Spleen (tissue), 11 donors: Measurements from ENCODE around the gene AP4M1. TPM values are rescaled to one million over a fixed set of nuclear protein-coding genes. Genes with fewer than 3 reads are reported as not detected.

Source experiments
- DNase-seq: peaks from one replicate; pipeline ENCODE4 v3.0.0-alpha.2; 2020
- H3K27ac ChIP-seq, 8 donors: fragments of 200-600 bp; sonication (generic) in 7 of 8; 1 replicate in 4 of 8; 2 replicates in 4 of 8; pipeline versions ENCODE4 v1.5.0 to v1.8.0; 2016 to 2021; ENCODE audit warnings: inconsistent platforms in 4 of 8, mild to moderate bottlenecking in 4 of 8, moderate library complexity in 1 of 8
- H3K27me3 ChIP-seq, 7 donors: fragments of 200-600 bp; sonication (generic) in 6 of 7; replicated peaks in 1 of 7; 1 replicate in 4 of 7; 2 replicates in 3 of 7; pipeline versions ENCODE4 v1.5.0 to v1.8.0; 2016 to 2021; ENCODE audit warnings: inconsistent platforms in 3 of 7, mild to moderate bottlenecking in 1 of 7
- H3K36me3 ChIP-seq, 6 donors: fragments of 200-600 bp; sonication (generic) in 5 of 6; 1 replicate in 4 of 6; 2 replicates in 2 of 6; pipeline versions ENCODE4 v1.5.0 to v1.8.0; 2016 to 2021; ENCODE audit warnings: inconsistent platforms in 2 of 6
- H3K4me1 ChIP-seq, 6 donors: fragments of 200-600 bp; sonication (generic) in 5 of 6; 1 replicate in 3 of 6; 2 replicates in 3 of 6; pipeline versions ENCODE4 v1.5.0 to v1.8.0; 2016 to 2021; ENCODE audit warnings: inconsistent platforms in 3 of 6
- H3K4me3 ChIP-seq, 8 donors: fragments of 200-600 bp; sonication (generic) in 7 of 8; 1 replicate in 4 of 8; 2 replicates in 4 of 8; pipeline versions ENCODE4 v1.5.0 to v1.8.0; 2016 to 2021; ENCODE audit warnings: inconsistent platforms in 4 of 8, mild to moderate bottlenecking in 4 of 8, moderate library complexity in 2 of 8
- H3K9me3 ChIP-seq, 8 donors: fragments of 200-600 bp; sonication (generic) in 7 of 8; 1 replicate in 4 of 8; 2 replicates in 4 of 8; pipeline versions ENCODE4 v1.5.0 to v1.8.0; 2016 to 2021; ENCODE audit warnings: inconsistent platforms in 4 of 8
- POLR2A ChIP-seq, 3 donors: fragments of 450-650 bp; IDR thresholded peaks; one replicate each; pipeline ENCODE4 v1.5.1; 2017; ENCODE audit warnings: antibody characterized with exemption in 3 of 3, mild to moderate bottlenecking in 1 of 3
- POLR2AphosphoS5 ChIP-seq, 3 donors: sonication (generic); formaldehyde crosslinking; IDR thresholded peaks; one replicate each; pipeline ENCODE4 v1.5.1; 2017; ENCODE audit warnings: antibody characterized with exemption in 3 of 3
- WGBS, 5 donors: extraction: QIAGEN DNeasy Blood & Tissue Kit in 3 of 5; methylation state at CpG; one replicate each; pipeline versions ENCODE4 v1.1.5 to v1.1.7; 2013 to 2018; 5-methylcytosine and 5-hydroxymethylcytosine counted together
- intact Hi-C: fragments of 100-400 bp; cut with DNase I; formaldehyde crosslinking; loops from one replicate; pipeline ENCODE4 v1.15.0; 2023; ENCODE audit warnings: low total_unique reads
- polyA plus RNA-seq, 3 donors: library from polyadenylated mRNA; stranded (reverse); fragments of 200-250 nt; gene quantifications; one replicate each; pipeline ENCODE4 v1.2.1, GENCODE V29; 2013
- total RNA-seq, 7 donors: library from RNA; depleted of rRNA in 3 of 7; stranded (reverse); fragments of >200 nt in 3 of 7; fragmentation: NEBNext Ultra II Directional in 4 of 7; extraction: Animal tissue kit (Norgen Biotek cat#: 25700) in 4 of 7; gene quantifications; one replicate each; pipeline versions ENCODE4 v1.1.0 to v1.2.1, GENCODE V29; 2016 to 2021
- TF ChIP-seq, protein P1 (sequence below), 11 experiments: fragments of 200-600 bp in 7 of 11; fragments of 450-650 bp in 4 of 11; sonication (generic) in 4 of 11; IDR thresholded peaks in 8 of 11; conservative IDR thresholded peaks in 3 of 11; 1 replicate in 7 of 11; 2 replicates in 4 of 11; pipeline versions ENCODE4 v1.4.0 to v1.8.0; 2016 to 2021; ENCODE audit warnings: antibody characterized with exemption in 11 of 11, inconsistent platforms in 4 of 11, mild to moderate bottlenecking in 1 of 11
- donor health status: healthy with polysubstance abuse.
- donor health status: DM: no; HTN: no; CAD: no; lungs with moderate emphysema.
- donor health status: DM: no; HTN: no; CAD: no.
- donor health status: Bipolar disorder and iron deficiency.
- donor health status: healthy.
- donor health status: DM: no; HTN: no; CAD: no.
- donor health status: DM: yes; HTN: yes; CAD: no.

The AP4M1 gene
- total and polyA plus RNA-seq, 10 donors: 8.7 to 18.0 (median 10.2) TPM

DNA sequence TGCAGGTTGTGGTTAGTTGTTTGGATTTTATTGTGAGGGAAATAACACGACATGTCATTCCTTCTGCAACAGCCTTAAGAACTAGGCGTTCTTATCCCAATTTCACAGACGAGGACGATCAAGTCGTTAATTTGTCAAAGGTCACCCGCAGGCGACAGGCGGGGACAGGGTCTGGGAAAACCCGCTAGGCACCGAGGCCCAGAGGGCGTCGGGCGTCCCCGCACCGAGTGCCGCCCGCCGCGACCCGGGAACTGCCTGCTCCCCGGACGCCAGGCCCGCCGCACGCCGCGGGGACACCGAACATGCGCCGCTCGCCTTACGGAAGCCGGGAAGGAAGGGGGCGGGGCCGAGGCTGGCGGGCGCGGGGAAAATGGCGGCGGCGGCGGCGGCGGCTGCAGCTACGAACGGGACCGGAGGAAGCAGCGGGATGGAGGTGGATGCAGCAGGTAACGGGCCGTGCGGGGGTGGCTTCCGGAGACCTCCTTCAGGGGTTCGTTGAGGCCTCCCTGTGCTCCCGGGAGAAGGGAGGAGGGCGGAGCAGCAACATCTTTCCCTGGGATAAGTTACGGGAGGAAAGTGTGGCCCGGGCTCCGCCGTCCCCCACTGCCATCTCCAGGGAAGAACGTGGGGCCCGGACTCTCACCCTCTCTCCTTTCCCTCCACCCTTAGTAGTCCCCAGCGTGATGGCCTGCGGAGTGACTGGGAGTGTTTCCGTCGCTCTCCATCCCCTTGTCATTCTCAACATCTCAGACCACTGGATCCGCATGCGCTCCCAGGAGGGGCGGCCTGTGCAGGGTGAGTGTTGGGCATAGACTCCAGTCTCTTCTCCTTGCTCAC lies 12.6 kb upstream of the AP4M1 start, which contains the start of gene COPS6:
Gene COPS6, plus strand, starts transcription at position 349 of the 837 bp plus-strand sequence. Its CDS starts 22 bp downstream, at position 371.
- H3K27me3 ChIP-seq: no peaks in the 10 kb centered on the region
- H3K27ac ChIP-seq: peak within 1 kb of the TSS; percentile 76 to 94 (median 90)
- TF ChIP-seq POLR2AphosphoS5 (IDR thresholded peaks at IDR 0.05): peak; percentile 96 to 98 (median 97)
- TF ChIP-seq, protein P1, sequence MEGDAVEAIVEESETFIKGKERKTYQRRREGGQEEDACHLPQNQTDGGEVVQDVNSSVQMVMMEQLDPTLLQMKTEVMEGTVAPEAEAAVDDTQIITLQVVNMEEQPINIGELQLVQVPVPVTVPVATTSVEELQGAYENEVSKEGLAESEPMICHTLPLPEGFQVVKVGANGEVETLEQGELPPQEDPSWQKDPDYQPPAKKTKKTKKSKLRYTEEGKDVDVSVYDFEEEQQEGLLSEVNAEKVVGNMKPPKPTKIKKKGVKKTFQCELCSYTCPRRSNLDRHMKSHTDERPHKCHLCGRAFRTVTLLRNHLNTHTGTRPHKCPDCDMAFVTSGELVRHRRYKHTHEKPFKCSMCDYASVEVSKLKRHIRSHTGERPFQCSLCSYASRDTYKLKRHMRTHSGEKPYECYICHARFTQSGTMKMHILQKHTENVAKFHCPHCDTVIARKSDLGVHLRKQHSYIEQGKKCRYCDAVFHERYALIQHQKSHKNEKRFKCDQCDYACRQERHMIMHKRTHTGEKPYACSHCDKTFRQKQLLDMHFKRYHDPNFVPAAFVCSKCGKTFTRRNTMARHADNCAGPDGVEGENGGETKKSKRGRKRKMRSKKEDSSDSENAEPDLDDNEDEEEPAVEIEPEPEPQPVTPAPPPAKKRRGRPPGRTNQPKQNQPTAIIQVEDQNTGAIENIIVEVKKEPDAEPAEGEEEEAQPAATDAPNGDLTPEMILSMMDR (IDR thresholded peaks at IDR 0.05 in 8 of 11, conservative IDR thresholded peaks at IDR 0.05 in 3 of 11): peak in 1 of 11 experiments; percentile 14
- peak in 2 of 3 donors; percentile 67 to 87 for TF ChIP-seq POLR2A (IDR thresholded peaks at IDR 0.05)
- peak; percentile 96 for DNase-seq
- 0 to 1% (median 0%) methylated on average over 37 to 68 of the region's 68 CpGs for WGBS, 5 donors
- peaks cover 3 to 40% (median 38%) of the 10 kb centered on the region in 6 donors for H3K36me3 ChIP-seq
- H3K4me1 ChIP-seq: peaks cover 15 to 66% (median 29%) of the 10 kb centered on the region in 6 donors
- peak within 1 kb of the TSS; percentile 58 to 97 (median 77) for H3K4me3 ChIP-seq
- H3K9me3 ChIP-seq: no peaks in the 10 kb centered on the region
- intact Hi-C loops: no loop called here

DNA sequence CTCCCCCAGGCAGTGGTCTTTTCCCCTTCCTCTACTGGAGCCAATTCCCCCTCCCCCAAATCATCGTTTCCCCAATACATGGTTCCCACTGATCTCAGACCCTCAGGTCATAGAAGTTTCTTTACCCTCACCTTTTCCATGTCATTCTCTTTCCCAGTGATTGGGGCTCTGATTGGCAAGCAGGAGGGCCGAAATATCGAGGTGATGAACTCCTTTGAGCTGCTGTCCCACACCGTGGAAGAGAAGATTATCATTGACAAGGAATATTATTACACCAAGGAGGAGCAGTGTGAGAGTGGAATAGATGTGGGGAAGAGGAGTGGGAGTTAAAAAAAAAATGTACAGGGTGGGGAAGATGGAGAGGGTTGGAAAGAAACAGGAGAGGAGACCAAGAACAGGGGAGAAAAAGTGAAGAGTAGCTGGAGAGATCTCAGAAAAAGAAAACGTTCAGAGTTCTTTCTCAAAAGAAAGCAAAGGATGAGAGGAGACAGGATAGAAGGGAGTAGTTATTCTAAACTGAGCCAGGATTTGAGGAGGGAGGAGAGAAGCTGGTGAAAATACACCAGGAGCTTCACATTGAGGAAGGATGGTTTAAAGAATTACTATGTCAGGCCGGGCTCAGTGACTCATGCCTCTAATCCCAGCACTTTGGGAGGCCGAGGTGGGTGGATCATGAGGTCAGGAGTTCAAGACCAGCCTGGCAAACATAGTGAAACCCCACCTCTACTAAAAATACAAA lies 11.8 kb upstream of the AP4M1 start:
- WGBS, 5 donors: 33 to 58% (median 44%) methylated on average over 7 of the region's 7 CpGs
- no peaks in the 10 kb centered on the region for H3K9me3 ChIP-seq
- no peak for TF ChIP-seq POLR2AphosphoS5 (IDR thresholded peaks at IDR 0.05)
- TF ChIP-seq, protein P1 (IDR thresholded peaks at IDR 0.05 in 8 of 11, conservative IDR thresholded peaks at IDR 0.05 in 3 of 11): no peak
- no peak for TF ChIP-seq POLR2A (IDR thresholded peaks at IDR 0.05)
- H3K4me1 ChIP-seq: peaks cover 15 to 70% (median 29%) of the 10 kb centered on the region in 6 donors
- intact Hi-C loops: no loop called here
- H3K27ac ChIP-seq: peak overlapping the region; percentile 76 to 94 (median 90)
- H3K36me3 ChIP-seq: peaks cover 3 to 48% (median 44%) of the 10 kb centered on the region in 6 donors
- no peaks in the 10 kb centered on the region for H3K27me3 ChIP-seq
- peak overlapping the region; percentile 58 to 97 (median 77) for H3K4me3 ChIP-seq
- no peak for DNase-seq

DNA sequence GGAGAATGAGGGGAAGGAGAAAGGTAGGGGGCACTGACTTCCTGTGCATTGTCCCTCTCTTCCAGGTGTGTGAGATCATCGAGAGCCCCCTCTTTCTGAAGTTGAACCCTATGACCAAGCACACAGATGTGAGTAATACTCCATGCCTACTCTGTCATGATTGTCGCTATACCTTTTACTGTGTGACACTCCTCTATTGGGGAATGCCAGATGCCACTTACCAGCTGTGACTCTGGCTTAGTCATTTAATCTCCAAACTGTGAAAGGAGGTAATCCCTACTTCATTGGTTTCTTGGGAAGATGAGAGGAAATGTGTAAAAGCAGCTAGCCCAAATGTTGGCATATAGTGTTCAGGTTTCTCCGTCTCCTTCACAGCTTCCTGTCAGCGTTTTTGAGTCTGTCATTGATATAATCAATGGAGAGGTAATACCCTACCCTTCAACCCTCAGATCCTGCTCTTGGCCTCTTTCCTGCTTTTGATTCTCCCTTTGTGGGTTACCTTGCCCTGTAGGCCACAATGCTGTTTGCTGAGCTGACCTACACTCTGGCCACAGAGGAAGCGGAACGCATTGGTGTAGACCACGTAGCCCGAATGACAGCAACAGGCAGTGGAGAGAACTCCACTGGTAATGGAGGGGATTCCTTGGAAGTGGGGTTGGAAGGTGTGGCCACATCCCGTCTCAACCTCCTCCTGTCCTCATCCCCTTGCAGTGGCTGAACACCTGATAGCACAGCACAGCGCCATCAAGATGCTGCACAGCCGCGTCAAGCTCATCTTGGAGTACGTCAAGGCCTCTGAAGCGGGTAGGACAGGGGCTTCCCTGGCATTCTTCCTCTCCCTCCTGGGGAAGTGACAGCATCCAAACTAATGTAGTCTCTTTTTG lies 10.7 kb upstream of the AP4M1 start:
- H3K4me1 ChIP-seq: peaks cover 15 to 70% (median 29%) of the 10 kb centered on the region in 6 donors
- TF ChIP-seq POLR2A (IDR thresholded peaks at IDR 0.05) (no peak), POLR2AphosphoS5 (IDR thresholded peaks at IDR 0.05) (no peak)
- TF ChIP-seq, protein P1 (IDR thresholded peaks at IDR 0.05 in 8 of 11, conservative IDR thresholded peaks at IDR 0.05 in 3 of 11): no peak
- no peak overlapping the region for H3K4me3 ChIP-seq
- no peak for DNase-seq
- intact Hi-C loops: no loop called here
- peaks cover 10 to 59% (median 56%) of the 10 kb centered on the region in 6 donors for H3K36me3 ChIP-seq
- no peaks in the 10 kb centered on the region for H3K9me3 ChIP-seq
- H3K27ac ChIP-seq: no peak overlapping the region
- H3K27me3 ChIP-seq: no peaks in the 10 kb centered on the region
- WGBS, 5 donors: 79 to 90% (median 86%) methylated on average over 12 to 14 of the region's 14 CpGs
